Memory B cell (primary cell): ENCODE results near the gene ARFGAP3.

ENCODE experiments used
- ATAC-seq: fragments of 150-1000 bp; cut with Tn5 transposase; 2 replicates; pipeline ENCODE4 v1.10.0; 2021; ENCODE audit warnings: low read depth, mild to moderate bottlenecking, moderate library complexity
- DNase-seq, 2 donors: peaks; one replicate each; pipeline ENCODE4 v3.0.0; 2022; ENCODE audit warnings: low spot score in 2 of 2
- H3K27ac Mint-ChIP-seq: one replicate; pipeline ENCODE4 v1.8.0; 2022; ENCODE audit warnings: mild to moderate bottlenecking, moderate library complexity, mixed read lengths
- H3K27me3 Mint-ChIP-seq: one replicate; pipeline ENCODE4 v1.8.0; 2022; ENCODE audit warnings: mixed read lengths
- H3K36me3 Mint-ChIP-seq: one replicate; pipeline ENCODE4 v1.8.0; 2022; ENCODE audit warnings: mild to moderate bottlenecking, mixed read lengths
- H3K4me1 Mint-ChIP-seq: one replicate; pipeline ENCODE4 v1.8.0; 2022; ENCODE audit warnings: mixed read lengths
- H3K4me3 Mint-ChIP-seq: one replicate; pipeline ENCODE4 v1.8.0; 2022; ENCODE audit warnings: mild to moderate bottlenecking, moderate library complexity, mixed read lengths
- H3K9me3 Mint-ChIP-seq: one replicate; pipeline ENCODE4 v1.8.0; 2022; ENCODE audit warnings: mixed read lengths

ARFGAP3 gene

DNA sequence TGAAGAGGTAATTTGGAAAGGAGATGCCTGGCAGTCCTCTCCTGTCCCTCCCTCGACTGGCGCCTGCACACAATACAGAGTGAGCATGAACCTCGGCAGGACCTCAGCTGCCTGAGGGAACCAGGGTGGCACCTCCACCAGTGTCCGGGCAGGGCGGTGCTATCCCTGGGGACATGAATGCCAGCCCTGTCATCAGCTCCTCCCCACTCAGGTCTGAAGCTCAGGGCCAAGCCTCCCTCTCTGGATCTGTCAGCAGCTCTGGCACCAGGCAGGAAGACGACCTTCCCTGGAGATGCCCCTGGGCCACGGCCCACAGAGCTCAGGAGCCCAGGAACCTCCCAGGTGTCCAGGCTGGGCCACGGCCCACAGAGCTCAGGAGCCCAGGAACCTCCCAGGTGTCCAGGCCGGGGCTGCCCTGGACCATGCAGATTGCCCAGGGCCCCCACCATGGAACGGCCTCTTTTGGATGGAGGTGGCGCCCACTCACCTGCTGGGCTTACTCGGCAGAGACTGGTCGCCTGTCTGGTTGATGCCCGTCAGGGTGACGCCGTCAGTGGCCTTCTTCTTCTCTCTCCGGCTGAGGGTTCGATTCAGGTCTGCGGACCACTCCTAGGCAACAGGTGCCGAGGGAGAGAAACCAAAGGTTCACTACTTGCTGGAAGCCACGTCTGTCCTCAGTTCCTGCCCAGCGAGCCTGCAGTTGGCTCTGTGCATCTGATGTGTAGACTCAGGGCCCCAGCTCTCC lies 21.7 kb upstream of the ARFGAP3 start:
- Mint-ChIP-seq H3K4me3 (no peak overlapping the region), H3K4me1 (peaks cover 2% of the 10 kb centered on the region), H3K9me3 (no peaks in the 10 kb centered on the region), H3K27me3 (no peaks in the 10 kb centered on the region), H3K36me3 (peaks cover 16% of the 10 kb centered on the region), H3K27ac (no peak overlapping the region)
- no peak for ATAC-seq
- no peak for DNase-seq

- Mint-ChIP-seq H3K4me1 (peaks cover 2% of the 10 kb centered on the region), H3K9me3 (no peaks in the 10 kb centered on the region), H3K27ac (peak overlapping the region; percentile 45), H3K36me3 (peaks cover 21% of the 10 kb centered on the region), H3K27me3 (no peaks in the 10 kb centered on the region), H3K4me3 (no peak overlapping the region)
- ATAC-seq (no peak), DNase-seq (no peak)
Observed at GRCh38 chr22:42877597-42878340, 20.7 kb upstream of the ARFGAP3 start.

DNA sequence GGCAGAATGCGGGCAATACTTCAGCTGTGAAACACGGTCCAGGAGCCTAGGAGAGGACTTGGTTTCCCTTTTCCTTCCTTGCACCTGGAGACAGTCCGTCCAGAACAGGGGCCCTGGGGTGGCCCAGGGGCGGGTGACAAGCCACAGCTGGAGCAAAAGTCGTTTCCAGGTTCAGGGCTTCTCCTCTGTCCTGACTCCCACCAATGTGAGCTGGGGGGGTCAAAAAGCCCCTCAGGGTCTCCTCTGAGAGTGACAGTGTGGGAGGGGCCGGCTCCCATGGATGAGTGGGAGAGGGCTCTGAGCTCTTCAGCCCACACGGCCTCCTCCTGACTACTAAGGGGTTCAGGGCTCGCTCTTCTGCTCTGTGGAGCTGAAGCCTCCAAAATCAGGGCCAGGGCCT lies 20.1 kb upstream of the ARFGAP3 start:
- H3K27ac Mint-ChIP-seq, result peak overlapping the region; percentile 45
- H3K9me3 Mint-ChIP-seq, result no peaks in the 10 kb centered on the region
- H3K36me3 Mint-ChIP-seq, result peaks cover 20% of the 10 kb centered on the region
- H3K4me1 Mint-ChIP-seq, result peaks cover 2% of the 10 kb centered on the region
- H3K4me3 Mint-ChIP-seq, result no peak overlapping the region
- H3K27me3 Mint-ChIP-seq, result no peaks in the 10 kb centered on the region
- ATAC-seq, result no peak
- no peak for DNase-seq

DNA sequence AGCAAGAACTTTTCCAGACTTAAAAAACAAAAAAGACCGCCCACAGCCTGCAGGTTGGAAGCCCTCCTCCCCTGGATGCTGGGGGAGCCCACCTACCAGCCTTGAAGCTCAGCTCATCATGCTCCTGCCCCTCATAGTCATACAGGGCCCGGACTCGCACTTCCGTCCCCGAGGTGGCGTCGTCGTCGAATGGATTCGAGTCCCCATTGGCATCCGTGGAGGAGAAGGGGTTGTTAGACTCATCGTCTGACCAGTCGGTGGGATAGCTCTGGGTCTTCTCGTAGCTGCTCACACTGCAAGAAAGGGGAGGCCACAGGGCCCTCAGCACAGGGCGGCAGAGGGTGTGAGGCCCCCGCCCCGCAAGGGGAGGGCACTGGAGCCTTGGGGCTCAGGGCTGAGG lies 19.0 kb upstream of the ARFGAP3 start:
- Mint-ChIP-seq H3K27ac (no peak overlapping the region), H3K27me3 (no peaks in the 10 kb centered on the region)
- no peak for ATAC-seq

GRCh38 chr22:42874010-42874409 lies 16.9 kb upstream of the ARFGAP3 start:
- DNase-seq (no peak), ATAC-seq (no peak)
- Mint-ChIP-seq H3K4me1 (no peaks in the 10 kb centered on the region), H3K4me3 (no peak overlapping the region), H3K27ac (no peak overlapping the region), H3K36me3 (peaks cover 17% of the 10 kb centered on the region), H3K9me3 (no peaks in the 10 kb centered on the region), H3K27me3 (no peaks in the 10 kb centered on the region)

More for the DNA sequence above, 19.0 kb upstream of the ARFGAP3 start:
- no peak for DNase-seq
- Mint-ChIP-seq H3K4me1 (no peaks in the 10 kb centered on the region), H3K36me3 (peaks cover 19% of the 10 kb centered on the region), H3K9me3 (no peaks in the 10 kb centered on the region), H3K4me3 (no peak overlapping the region)

DNA sequence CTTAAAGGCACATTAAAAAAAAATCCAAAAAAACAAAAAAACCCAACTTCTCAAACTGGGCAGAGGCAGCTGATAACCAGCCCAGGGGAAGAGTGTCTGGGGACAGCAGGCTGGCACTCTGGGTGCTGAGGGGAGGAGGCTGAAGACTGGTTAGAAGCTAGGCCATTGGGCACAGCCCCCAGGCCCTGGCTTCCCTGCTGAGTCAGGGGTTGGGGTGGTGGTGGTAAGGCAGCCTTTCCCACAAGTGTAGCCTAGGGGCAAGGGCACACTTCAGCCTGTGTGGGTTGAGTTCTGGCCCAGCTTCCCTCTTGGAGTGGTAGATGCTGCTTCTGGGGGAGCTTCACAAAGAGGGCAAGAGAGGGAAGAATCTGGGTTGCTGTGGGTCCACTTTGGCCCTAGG lies 16.3 kb upstream of the ARFGAP3 start:
- no peaks in the 10 kb centered on the region for H3K9me3 Mint-ChIP-seq
- no peaks in the 10 kb centered on the region for H3K27me3 Mint-ChIP-seq
- ATAC-seq (no peak), DNase-seq (no peak)
- H3K27ac Mint-ChIP-seq, result no peak overlapping the region
- H3K4me3 Mint-ChIP-seq, result no peak overlapping the region
- no peaks in the 10 kb centered on the region for H3K4me1 Mint-ChIP-seq
- peaks cover 17% of the 10 kb centered on the region for H3K36me3 Mint-ChIP-seq

DNA sequence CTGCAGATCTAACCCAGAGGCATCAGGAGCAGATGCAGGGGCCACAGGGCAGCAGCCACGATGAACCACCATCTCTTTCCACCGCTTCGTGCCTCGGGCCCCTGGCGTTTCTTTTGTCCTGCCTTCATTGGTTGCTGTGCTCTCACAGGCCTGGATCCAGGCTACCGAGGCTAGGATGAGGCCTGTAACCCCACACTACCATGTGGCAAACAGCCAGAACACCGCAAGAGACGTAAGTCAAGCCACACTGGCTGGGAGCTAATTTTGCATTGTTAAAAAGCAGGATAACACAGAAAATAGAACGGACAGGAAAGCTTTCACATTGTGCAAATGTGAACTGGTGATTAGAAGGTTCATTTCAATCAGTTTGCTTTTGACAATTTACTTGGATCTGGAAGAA lies 15.7 kb upstream of the ARFGAP3 start:
- ATAC-seq (no peak), DNase-seq (no peak)
- Mint-ChIP-seq H3K27ac (no peak overlapping the region), H3K4me1 (peaks cover under 1% of the 10 kb centered on the region), H3K36me3 (peaks cover 17% of the 10 kb centered on the region), H3K4me3 (no peak overlapping the region), H3K9me3 (no peaks in the 10 kb centered on the region), H3K27me3 (no peaks in the 10 kb centered on the region)

GRCh38 chr22:42871146-42872050 lies 14.3 kb upstream of the ARFGAP3 start:
- Mint-ChIP-seq H3K4me1 (peaks cover 2% of the 10 kb centered on the region), H3K27ac (no peak overlapping the region), H3K9me3 (no peaks in the 10 kb centered on the region), H3K27me3 (no peaks in the 10 kb centered on the region), H3K4me3 (no peak overlapping the region), H3K36me3 (peaks cover 14% of the 10 kb centered on the region)
- ATAC-seq, result no peak
- no peak for DNase-seq

DNA sequence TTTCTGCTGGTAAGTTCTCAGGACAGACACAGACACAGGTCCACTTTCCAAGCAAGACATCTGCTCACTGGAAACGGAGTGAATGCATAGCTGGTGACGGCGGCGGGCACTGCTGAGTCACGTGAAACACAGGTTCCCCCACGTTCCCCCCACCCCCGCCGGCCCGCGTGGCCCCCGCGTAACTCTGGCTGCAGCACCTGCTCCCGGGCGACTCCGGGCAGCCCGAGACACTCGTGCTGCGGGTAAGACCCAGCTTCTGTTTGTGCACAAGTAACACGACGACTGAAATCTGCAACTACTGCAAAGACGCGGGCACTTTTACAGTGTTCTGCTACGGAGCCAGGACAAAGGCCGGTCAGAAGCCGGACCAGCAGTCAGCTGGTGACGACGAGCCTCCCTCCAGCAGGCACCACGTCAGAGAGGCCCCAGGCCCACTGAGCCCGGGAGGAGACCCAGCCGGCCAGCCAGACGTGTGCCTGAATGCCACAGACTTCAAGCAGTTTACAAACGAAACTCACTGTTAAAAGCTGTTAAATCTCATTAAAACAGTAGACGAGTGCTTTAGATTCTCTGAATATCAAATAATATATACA lies 12.9 kb upstream of the ARFGAP3 start:
- no peak for DNase-seq
- Mint-ChIP-seq H3K27ac (no peak overlapping the region), H3K36me3 (peaks cover 9% of the 10 kb centered on the region), H3K4me3 (no peak overlapping the region), H3K9me3 (no peaks in the 10 kb centered on the region), H3K4me1 (peaks cover 2% of the 10 kb centered on the region), H3K27me3 (no peaks in the 10 kb centered on the region)
- no peak for ATAC-seq

- DNase-seq, result no peak
- H3K27me3 Mint-ChIP-seq, result no peaks in the 10 kb centered on the region
- no peak overlapping the region for H3K4me3 Mint-ChIP-seq
- no peak overlapping the region for H3K27ac Mint-ChIP-seq
- peaks cover 9% of the 10 kb centered on the region for H3K36me3 Mint-ChIP-seq
- H3K9me3 Mint-ChIP-seq, result no peaks in the 10 kb centered on the region
- H3K4me1 Mint-ChIP-seq, result peaks cover 5% of the 10 kb centered on the region
- no peak for ATAC-seq
Observed at GRCh38 chr22:42869463-42869862, 12.4 kb upstream of the ARFGAP3 start.

DNA sequence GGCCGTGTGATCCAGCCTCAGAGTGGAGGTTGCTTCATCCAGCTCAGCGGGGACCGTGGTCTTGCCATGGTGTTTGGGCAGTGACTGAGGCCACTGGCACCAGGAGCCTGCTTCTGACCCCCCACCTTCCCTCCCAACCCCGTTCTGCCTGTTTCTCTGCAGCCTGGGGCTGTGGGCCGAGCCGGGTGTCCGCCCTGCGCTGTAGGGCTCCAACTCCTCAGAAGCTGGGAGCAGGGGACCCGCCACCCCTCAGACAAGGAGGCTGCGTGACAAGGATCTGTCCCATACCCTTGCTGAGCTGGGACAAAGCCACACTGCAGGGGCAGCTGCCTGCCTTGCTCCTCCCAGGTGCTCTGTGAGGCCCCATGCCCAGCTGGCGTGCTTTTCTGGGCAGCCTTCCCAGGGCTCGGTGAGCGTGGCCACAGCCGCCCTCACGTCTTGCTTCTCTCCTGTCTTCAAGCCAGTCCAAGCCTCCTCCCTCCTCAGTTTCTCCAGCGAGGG lies 11.7 kb upstream of the ARFGAP3 start:
- ATAC-seq, result no peak
- no peaks in the 10 kb centered on the region for H3K9me3 Mint-ChIP-seq
- no peaks in the 10 kb centered on the region for H3K27me3 Mint-ChIP-seq
- DNase-seq, result no peak
- H3K27ac Mint-ChIP-seq, result no peak overlapping the region
- H3K4me3 Mint-ChIP-seq, result no peak overlapping the region
- H3K4me1 Mint-ChIP-seq, result peaks cover 5% of the 10 kb centered on the region
- peaks cover 9% of the 10 kb centered on the region for H3K36me3 Mint-ChIP-seq

- H3K9me3 Mint-ChIP-seq, result peaks cover 2% of the 10 kb centered on the region
- no peak overlapping the region for H3K4me3 Mint-ChIP-seq
- H3K4me1 Mint-ChIP-seq, result peaks cover 9% of the 10 kb centered on the region
- H3K27ac Mint-ChIP-seq, result no peak overlapping the region
- DNase-seq (no peak), ATAC-seq (no peak)
- no peaks in the 10 kb centered on the region for H3K27me3 Mint-ChIP-seq
- H3K36me3 Mint-ChIP-seq, result peaks cover 3% of the 10 kb centered on the region
Observed at GRCh38 chr22:42866100-42866499, 9.0 kb upstream of the ARFGAP3 start.

GRCh38 chr22:42865536-42865935 lies 8.5 kb upstream of the ARFGAP3 start:
- Mint-ChIP-seq H3K27ac (no peak overlapping the region), H3K27me3 (no peaks in the 10 kb centered on the region), H3K4me1 (peaks cover 12% of the 10 kb centered on the region), H3K4me3 (no peak overlapping the region), H3K9me3 (peaks cover 2% of the 10 kb centered on the region), H3K36me3 (peaks cover 3% of the 10 kb centered on the region)
- ATAC-seq, result no peak
- no peak for DNase-seq
